SJSA1 (cell line): ENCODE results near the gene VSIR. TPM values are rescaled to one million over a fixed set of nuclear protein-coding genes. Genes with fewer than 3 reads are reported as not detected.

Experiments used
- DNase-seq, 2 experiments: peaks; one replicate each; pipeline ENCODE4 v3.0.0-alpha.2; 2015 to 2020; ENCODE audit warnings: low spot score in 2 of 2, low read depth in 1 of 2
- H3K27ac ChIP-seq: fragments of 250-450 bp; sonication (Bioruptor Pico); 2 replicates; pipeline ENCODE4 v1.5.1; 2020; ENCODE audit warnings: mild to moderate bottlenecking, moderate library complexity
- H3K27me3 ChIP-seq: fragments of 250-450 bp; sonication (Bioruptor Pico); replicated peaks from 2 replicates; pipeline ENCODE4 v1.5.1; 2020; ENCODE audit warnings: mild to moderate bottlenecking, moderate library complexity
- H3K36me3 ChIP-seq: fragments of 250-450 bp; sonication (Bioruptor Pico); 2 replicates; pipeline ENCODE4 v1.5.1; 2020; ENCODE audit warnings: mild to moderate bottlenecking
- H3K4me1 ChIP-seq: fragments of 250-450 bp; sonication (Bioruptor Pico); replicated peaks from 2 replicates; pipeline ENCODE4 v1.6.1; 2021; ENCODE audit warnings: mild to moderate bottlenecking
- H3K4me3 ChIP-seq: fragments of 250-450 bp; sonication (Bioruptor Pico); 2 replicates; pipeline ENCODE4 v1.5.1; 2020; ENCODE audit warnings: mild to moderate bottlenecking
- H3K9me3 ChIP-seq: fragments of 250-450 bp; sonication (Bioruptor Pico); replicated peaks from 2 replicates; pipeline ENCODE4 v1.5.1; 2020; ENCODE audit warnings: mild to moderate bottlenecking
- total RNA-seq: library from RNA; depleted of rRNA; stranded (reverse); fragments of >200 nt; shearing (Covaris generic); gene quantifications from 2 replicates; pipeline ENCODE4 v1.2.3, GENCODE V29; 2014

The VSIR gene
- total RNA-seq, 1 experiment from 2014 or later: 36.4 TPM

DNA sequence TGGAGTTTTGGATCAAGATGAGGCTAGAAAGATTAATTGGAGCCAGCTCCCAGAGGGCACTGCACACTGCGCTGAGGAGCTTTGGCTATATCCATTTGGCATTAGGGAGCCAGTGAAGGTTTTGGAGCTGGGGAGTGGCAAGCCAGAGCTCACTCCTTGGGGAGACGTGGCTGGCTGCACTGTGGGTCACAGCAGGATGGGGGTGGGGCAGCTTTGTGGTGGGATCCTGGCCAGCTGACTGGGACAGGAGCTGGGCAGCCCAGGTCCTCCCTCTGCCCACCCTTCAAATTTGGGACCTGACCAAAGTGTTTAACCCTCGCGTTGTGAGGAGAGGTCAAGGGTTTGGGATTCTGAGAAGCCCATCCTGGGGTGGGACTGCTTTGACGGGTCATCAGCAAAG, 58.7 kb downstream of the VSIR start:
- Histone ChIP-seq H3K27me3 (no peaks in the 10 kb centered on the region), H3K4me3 (no peak overlapping the region), H3K36me3 (no peaks in the 10 kb centered on the region), H3K9me3 (no peaks in the 10 kb centered on the region), H3K4me1 (peaks cover 11% of the 10 kb centered on the region), H3K27ac (no peak overlapping the region)
- DNase-seq: no peak

DNA sequence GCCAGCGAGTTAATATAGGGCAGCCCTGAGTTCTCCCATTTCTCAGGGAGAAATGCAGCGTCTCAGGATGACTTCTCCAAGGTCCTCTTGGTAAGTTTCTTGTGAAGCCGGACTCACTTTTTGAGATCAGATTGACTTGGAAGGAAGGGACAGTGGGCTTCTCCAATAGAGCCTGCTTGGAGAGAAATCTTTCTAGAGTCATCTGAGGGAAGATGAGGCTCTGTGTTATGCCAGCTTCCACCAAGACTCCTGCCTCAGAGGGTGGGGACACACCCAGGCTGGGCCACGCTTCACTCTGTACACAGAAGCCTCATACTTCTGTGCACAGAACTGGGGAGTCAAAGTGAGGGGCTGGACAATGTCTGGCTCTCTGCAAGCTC, 59.3 kb downstream of the VSIR start:
- DNase-seq: peak in 1 of 2 experiments; percentile 9
- Histone ChIP-seq H3K27ac (0 out of 2 replicates have a peak overlapping the region, but pooled peaks have one; percentile 7), H3K9me3 (no peaks in the 10 kb centered on the region), H3K36me3 (no peaks in the 10 kb centered on the region), H3K27me3 (no peaks in the 10 kb centered on the region), H3K4me1 (peaks cover 11% of the 10 kb centered on the region), H3K4me3 (no peak overlapping the region)

- peaks cover 11% of the 10 kb centered on the region for H3K4me1 ChIP-seq
- no peaks in the 10 kb centered on the region for H3K36me3 ChIP-seq
- no peaks in the 10 kb centered on the region for H3K9me3 ChIP-seq
- H3K27ac ChIP-seq: 0 out of 2 replicates have a peak overlapping the region, but pooled peaks have one; percentile 7
- H3K4me3 ChIP-seq: no peak overlapping the region
- H3K27me3 ChIP-seq: no peaks in the 10 kb centered on the region
- DNase-seq: peak in 1 of 2 experiments; percentile 36
Measured at GRCh38 chr10:71713135-71714030, 59.9 kb downstream of the VSIR start.

- Histone ChIP-seq H3K36me3 (no peaks in the 10 kb centered on the region), H3K27me3 (no peaks in the 10 kb centered on the region), H3K27ac (no peak overlapping the region), H3K9me3 (no peaks in the 10 kb centered on the region), H3K4me3 (no peak overlapping the region), H3K4me1 (peaks cover 11% of the 10 kb centered on the region)
- no peak for DNase-seq
Measured at GRCh38 chr10:71712572-71713134, 60.7 kb downstream of the VSIR start.

- Histone ChIP-seq H3K9me3 (no peaks in the 10 kb centered on the region), H3K36me3 (no peaks in the 10 kb centered on the region), H3K27ac (no peak overlapping the region), H3K4me1 (peaks cover 11% of the 10 kb centered on the region), H3K4me3 (no peak overlapping the region), H3K27me3 (no peaks in the 10 kb centered on the region)
- no peak for DNase-seq
Measured at GRCh38 chr10:71712170-71712569, 61.1 kb downstream of the VSIR start.

- no peak overlapping the region for H3K4me3 ChIP-seq
- H3K27me3 ChIP-seq: no peaks in the 10 kb centered on the region
- no peak overlapping the region for H3K27ac ChIP-seq
- no peaks in the 10 kb centered on the region for H3K36me3 ChIP-seq
- DNase-seq: no peak
- H3K4me1 ChIP-seq: peaks cover 11% of the 10 kb centered on the region
- H3K9me3 ChIP-seq: no peaks in the 10 kb centered on the region
Measured at GRCh38 chr10:71711052-71711623, 62.2 kb downstream of the VSIR start.

- Histone ChIP-seq H3K4me3 (no peak overlapping the region), H3K4me1 (peaks cover 11% of the 10 kb centered on the region), H3K27me3 (no peaks in the 10 kb centered on the region), H3K9me3 (no peaks in the 10 kb centered on the region), H3K36me3 (no peaks in the 10 kb centered on the region), H3K27ac (no peak overlapping the region)
- no peak for DNase-seq
Measured at GRCh38 chr10:71710519-71710918, 62.8 kb downstream of the VSIR start.

GRCh38 chr10:71708897-71709882, 64.1 kb downstream of the VSIR start:
- no peaks in the 10 kb centered on the region for H3K27me3 ChIP-seq
- no peak for DNase-seq
- H3K27ac ChIP-seq: no peak overlapping the region
- H3K36me3 ChIP-seq: no peaks in the 10 kb centered on the region
- H3K4me3 ChIP-seq: no peak overlapping the region
- peaks cover 10% of the 10 kb centered on the region for H3K4me1 ChIP-seq
- H3K9me3 ChIP-seq: no peaks in the 10 kb centered on the region

- Histone ChIP-seq H3K27me3 (no peaks in the 10 kb centered on the region), H3K4me1 (peaks cover 2% of the 10 kb centered on the region)
Measured at GRCh38 chr10:71708301-71708703, 65.0 kb downstream of the VSIR start.

GRCh38 chr10:71707240-71707789, 66.0 kb downstream of the VSIR start:
- Histone ChIP-seq H3K9me3 (no peaks in the 10 kb centered on the region), H3K27ac (no peak overlapping the region), H3K36me3 (no peaks in the 10 kb centered on the region), H3K27me3 (no peaks in the 10 kb centered on the region), H3K4me3 (no peak overlapping the region), H3K4me1 (no peaks in the 10 kb centered on the region)
- DNase-seq: no peak

More at GRCh38 chr10:71708301-71708703, 65.0 kb downstream of the VSIR start:
- DNase-seq: peak; percentile 26 to 56
- no peak overlapping the region for H3K4me3 ChIP-seq
- H3K9me3 ChIP-seq: no peaks in the 10 kb centered on the region
- H3K27ac ChIP-seq: no peak overlapping the region
- no peaks in the 10 kb centered on the region for H3K36me3 ChIP-seq

DNA sequence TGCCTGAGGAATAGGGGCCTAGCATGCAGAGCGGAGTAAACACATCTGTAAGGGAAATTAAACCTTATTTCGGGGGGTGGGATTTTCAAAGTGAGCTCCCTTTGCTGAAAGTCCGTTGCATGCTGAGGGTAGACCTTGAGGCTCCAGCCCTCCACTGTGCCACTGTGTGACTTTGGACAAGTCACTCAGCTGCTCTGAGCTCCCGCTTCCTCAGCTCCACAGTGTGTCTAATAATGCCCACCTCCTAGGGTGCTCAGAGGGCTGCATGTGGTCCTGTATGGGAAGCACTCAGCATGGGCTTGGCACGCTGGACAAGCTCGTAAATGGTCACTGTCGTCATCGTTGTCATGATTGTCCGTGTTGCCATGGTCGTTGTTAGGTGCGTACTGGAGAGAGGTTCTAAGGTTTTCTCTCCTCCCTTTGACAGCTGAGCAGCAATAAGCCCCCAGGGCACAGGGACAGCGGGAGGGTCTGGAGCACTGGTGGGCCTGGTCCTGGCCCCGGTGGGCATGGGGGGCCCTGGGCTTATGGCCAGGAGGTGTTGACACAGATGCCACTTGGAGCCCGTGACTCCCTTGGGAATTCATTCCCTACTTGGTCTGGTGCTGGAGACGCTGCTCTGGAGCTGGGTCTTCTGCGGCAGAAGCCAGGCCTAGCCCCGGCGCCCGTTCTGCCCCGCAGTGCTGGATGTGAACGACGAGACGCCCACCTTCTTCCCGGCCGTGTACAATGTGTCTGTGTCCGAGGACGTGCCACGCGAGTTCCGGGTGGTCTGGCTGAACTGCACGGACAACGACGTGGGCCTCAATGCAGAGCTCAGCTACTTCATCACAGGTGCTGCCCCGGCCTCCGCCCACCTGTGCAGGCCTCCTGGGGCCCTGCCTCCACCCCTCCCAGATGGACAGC, 66.9 kb downstream of the VSIR start:
- no peaks in the 10 kb centered on the region for H3K4me1 ChIP-seq

GRCh38 chr10:71705582-71705981, 67.7 kb downstream of the VSIR start:
- no peaks in the 10 kb centered on the region for H3K36me3 ChIP-seq
- H3K4me1 ChIP-seq: no peaks in the 10 kb centered on the region
- H3K4me3 ChIP-seq: no peak overlapping the region
- H3K9me3 ChIP-seq: no peaks in the 10 kb centered on the region
- no peak for DNase-seq
- H3K27ac ChIP-seq: no peak overlapping the region
- no peaks in the 10 kb centered on the region; the same call in 1 of the 2 replicates for H3K27me3 ChIP-seq

More for the DNA sequence above, 66.9 kb downstream of the VSIR start:
- Histone ChIP-seq H3K27me3 (no peaks in the 10 kb centered on the region), H3K4me3 (no peak overlapping the region), H3K36me3 (no peaks in the 10 kb centered on the region), H3K9me3 (no peaks in the 10 kb centered on the region), H3K27ac (no peak overlapping the region)
- no peak for DNase-seq
